Stimulated activated CD4-positive, alpha-beta T cell treated with anti-CD3 and anti-CD28 coated beads, Interleukin-12 subunit alpha, Interleukin-12 subunit beta, amount 100 ng/mL, for 24 hours (primary cell): ENCODE data around the gene ADAMTSL5.
A peak's percentile ranks its signal among the peaks of the same experiment; 100 is the strongest.

Source experiments
- DNase-seq, 2 experiments: peaks; one replicate each; pipeline ENCODE4 v3.0.0-alpha.2; 2020; ENCODE audit warnings: low read depth in 2 of 2

Gene ADAMTSL5

DNA sequence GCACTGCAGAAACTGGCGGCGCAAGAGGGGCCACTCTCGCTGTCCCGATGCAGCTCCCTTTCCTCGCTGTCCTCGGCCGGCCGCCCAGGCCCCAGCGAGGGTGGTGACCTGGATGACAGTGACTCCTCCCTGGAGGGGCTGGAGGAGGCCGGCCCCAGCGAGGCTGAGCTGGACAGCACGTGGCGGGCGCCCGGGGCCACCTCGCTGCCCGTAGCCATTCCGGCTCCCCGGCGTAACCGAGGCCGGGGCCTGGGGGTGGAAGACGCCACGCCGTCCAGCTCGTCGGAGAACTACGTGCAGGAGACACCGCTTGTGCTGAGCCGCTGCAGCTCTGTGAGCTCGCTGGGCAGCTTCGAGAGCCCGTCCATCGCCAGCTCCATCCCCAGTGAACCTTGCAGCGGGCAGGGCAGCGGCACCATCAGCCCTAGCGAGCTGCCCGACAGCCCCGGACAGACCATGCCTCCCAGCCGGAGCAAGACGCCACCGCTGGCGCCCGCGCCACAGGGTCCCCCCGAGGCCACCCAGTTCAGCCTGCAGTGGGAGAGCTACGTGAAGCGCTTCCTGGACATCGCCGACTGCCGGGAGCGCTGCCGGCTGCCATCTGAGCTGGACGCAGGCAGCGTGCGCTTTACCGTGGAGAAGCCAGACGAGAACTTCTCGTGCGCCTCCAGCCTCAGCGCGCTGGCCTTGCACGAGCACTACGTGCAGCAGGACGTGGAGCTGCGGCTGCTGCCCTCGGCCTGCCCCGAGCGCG lies 46.2 kb downstream of the ADAMTSL5 start:
- DNase-seq: no peak

DNA sequence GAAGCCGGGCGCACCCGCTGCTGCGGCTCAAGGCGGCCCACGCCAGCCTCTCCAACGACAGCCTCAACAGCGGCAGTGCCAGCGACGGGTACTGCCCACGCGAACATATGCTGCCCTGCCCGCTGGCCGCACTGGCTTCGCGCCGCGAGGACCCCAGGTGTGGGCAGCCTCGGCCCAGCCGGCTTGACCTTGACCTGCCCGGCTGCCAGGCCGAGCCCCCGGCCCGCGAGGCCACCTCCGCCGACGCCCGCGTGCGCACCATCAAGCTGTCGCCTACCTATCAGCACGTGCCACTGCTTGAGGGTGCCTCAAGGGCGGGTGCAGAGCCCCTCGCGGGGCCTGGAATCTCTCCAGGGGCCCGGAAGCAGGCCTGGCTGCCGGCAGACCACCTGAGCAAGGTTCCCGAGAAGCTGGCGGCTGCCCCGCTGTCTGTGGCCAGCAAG lies 46.8 kb downstream of the ADAMTSL5 start:
- no peak for DNase-seq

- no peak for DNase-seq
Measured at GRCh38 chr19:1465191-1466016, 47.4 kb downstream of the ADAMTSL5 start.

DNA sequence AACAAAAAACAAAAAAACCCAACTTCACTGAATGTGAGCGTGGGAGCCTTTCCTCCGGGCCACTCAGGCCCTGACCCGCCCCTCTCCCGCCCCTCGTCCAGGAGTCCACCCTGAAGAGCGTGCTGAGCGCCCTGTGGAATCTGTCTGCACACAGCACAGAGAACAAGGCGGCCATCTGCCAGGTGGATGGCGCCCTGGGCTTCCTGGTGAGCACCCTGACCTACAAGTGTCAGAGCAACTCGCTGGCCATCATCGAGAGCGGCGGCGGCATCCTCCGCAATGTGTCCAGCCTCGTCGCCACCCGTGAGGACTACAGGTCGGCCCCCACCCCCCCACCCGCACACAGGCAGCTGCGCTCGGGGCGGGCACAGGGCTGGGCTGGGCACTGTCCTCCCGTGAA lies 51.0 kb downstream of the ADAMTSL5 start:
- DNase-seq: no peak

DNA sequence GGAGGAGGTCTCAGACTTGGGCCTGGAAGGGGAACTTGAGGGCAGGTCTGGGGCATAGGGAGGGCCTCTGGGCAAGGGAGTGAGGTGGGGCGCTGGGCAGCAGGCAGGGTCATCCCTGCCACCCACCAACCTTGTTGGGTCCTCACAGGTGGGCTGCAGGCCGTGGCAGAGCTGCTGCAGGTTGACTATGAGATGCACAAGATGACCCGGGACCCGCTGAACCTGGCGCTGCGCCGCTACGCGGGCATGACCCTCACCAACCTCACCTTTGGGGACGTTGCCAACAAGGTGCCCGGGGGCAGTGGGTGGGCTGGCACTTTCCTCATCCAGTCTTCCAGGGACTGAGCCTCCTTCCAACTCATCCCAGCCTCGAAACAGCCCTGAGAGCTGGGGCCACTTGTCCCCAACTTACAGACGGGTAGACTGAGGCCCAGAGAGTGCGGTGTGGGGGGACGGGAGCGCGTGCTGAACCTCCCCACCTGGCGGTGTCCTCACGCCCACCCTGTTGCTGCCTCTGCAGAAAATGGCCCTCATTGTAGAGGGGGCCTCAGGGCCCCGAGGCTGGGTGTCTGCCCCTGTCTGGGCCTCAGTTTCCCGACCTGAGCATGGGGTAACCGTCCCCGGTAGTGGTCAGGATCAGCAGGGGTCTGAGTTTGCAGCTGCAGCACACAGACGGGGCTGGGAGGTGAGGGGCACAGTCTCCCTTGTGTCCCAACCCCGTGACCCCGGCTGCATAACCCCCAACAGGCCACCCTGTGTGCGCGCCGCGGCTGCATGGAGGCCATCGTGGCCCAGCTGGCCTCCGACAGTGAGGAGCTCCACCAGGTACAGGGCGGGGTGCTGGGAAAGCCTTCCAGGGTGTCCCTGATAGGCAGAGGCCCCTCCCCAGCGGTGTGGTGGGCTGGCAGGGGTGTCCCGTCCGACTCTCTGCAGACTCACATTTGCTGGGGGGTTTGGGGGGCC lies 52.5 kb downstream of the ADAMTSL5 start:
- DNase-seq: no peak

- no peak for DNase-seq
Measured at GRCh38 chr19:1459479-1459878, 53.3 kb downstream of the ADAMTSL5 start.

GRCh38 chr19:1457892-1458291 lies 54.9 kb downstream of the ADAMTSL5 start:
- no peak for DNase-seq

- DNase-seq: no peak
Measured at GRCh38 chr19:1457031-1457739, 55.6 kb downstream of the ADAMTSL5 start.

DNA sequence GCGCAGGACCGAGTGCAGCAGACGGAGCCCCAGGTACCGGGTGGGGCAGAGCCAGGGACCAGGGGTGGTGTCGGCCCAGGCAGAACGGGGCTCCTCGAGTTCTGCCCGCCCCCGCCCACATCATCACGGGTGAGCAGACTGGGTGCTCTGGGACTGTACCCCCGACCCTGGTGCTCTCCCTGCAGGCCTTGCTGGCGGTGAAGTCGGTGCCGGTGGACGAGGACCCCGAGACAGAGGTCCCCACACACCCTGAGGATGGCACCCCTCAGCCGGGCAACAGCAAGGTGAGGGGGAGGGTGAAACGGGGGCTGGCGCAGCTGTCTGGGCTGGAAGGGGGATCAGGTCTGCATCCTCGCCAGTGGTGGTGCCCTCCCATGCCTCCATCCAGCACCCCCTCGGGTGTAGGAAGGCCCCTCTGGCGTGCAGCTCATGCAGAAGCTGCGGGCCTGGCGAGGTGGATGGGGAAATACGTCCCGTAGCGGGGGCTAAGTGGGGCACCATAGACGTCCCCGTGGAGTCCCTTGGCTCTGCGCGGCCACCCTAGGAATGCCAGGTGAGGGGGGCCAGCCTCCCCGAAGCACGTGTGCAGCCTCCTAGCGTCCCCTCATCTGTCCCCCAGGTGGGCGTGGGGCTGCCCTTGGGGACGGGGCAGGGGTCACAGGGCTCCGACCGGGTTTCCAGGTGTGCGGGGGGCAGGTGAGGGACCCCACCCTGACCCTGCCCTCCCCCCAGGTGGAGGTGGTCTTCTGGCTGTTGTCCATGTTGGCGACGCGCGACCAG lies 56.5 kb downstream of the ADAMTSL5 start:
- DNase-seq: no peak

GRCh38 chr19:1455336-1456120 lies 57.3 kb downstream of the ADAMTSL5 start:
- DNase-seq: peak in 1 of 2 experiments; percentile 54
